VCaP (cell line): Measurements from ENCODE around the gene HDDC3.
"Not testable (repeated sequence)": the region's sequence is repeated elsewhere in the genome, so short reads cannot be mapped to it uniquely, and the experiment has no call there.

Source experiments
- H3K27ac ChIP-seq: fragments of 450-650 bp; 2 replicates; pipeline ENCODE4 v1.5.1; 2017
- CTCF ChIP-seq: fragments of 450-650 bp; conservative IDR thresholded peaks from 2 replicates; pipeline ENCODE4 v1.5.1; 2017; ENCODE audit warnings: mild to moderate bottlenecking, moderate library complexity

The HDDC3 gene

GRCh38 chr15:90910441-90911301 is 21.7 kb downstream of the HDDC3 start:
- H3K27ac ChIP-seq, result no peak overlapping the region
- no peak for TF ChIP-seq CTCF

- H3K27ac ChIP-seq, result no peak overlapping the region
- TF ChIP-seq CTCF, result no peak
Measured at GRCh38 chr15:90909976-90910375, 22.4 kb downstream of the HDDC3 start.

- not testable (repeated sequence) for H3K27ac ChIP-seq
Measured at GRCh38 chr15:90909449-90909848, 22.9 kb downstream of the HDDC3 start.

- no peak overlapping the region; the same call in 1 of the 2 replicates for H3K27ac ChIP-seq
- TF ChIP-seq CTCF, result no peak
Measured at GRCh38 chr15:90907838-90908507, 24.4 kb downstream of the HDDC3 start.

GRCh38 chr15:90907051-90907660 is 25.2 kb downstream of the HDDC3 start:
- H3K27ac ChIP-seq, result peak overlapping the region; percentile 18; the same call in 1 of the 2 replicates
- no peak for TF ChIP-seq CTCF

GRCh38 chr15:90906181-90906849 is 26.0 kb downstream of the HDDC3 start:
- peak overlapping the region; percentile 18; the same call in 1 of the 2 replicates for H3K27ac ChIP-seq
- TF ChIP-seq CTCF, result no peak

- peak overlapping the region; percentile 99 for H3K27ac ChIP-seq
- TF ChIP-seq CTCF, result no peak
Measured at GRCh38 chr15:90905306-90906180, 26.8 kb downstream of the HDDC3 start.
